NCI-H187 treated with DMSO at 0.1 percent for 48 hours (cell line): Measurements from ENCODE around the gene KRT33A.

Experiments
- DNase-seq: peaks from one replicate; lab custom pipeline; 2025; lab: John Stamatoyannopoulos, UW

Gene KRT33A

GRCh38 chr17:41301916-41302901 is 48.4 kb downstream of the KRT33A start, which contains the start of gene KRTAP29-1:
KRTAP29-1 (minus strand) TSS chr17:41302851; CDS start chr17:41302851, 0 bp downstream.
- DNase-seq: no peak

- DNase-seq: no peak
Observed at GRCh38 chr17:41301204-41301790, 49.3 kb downstream of the KRT33A start.

GRCh38 chr17:41298458-41299135 is 52.0 kb downstream of the KRT33A start:
- no peak for DNase-seq

DNA sequence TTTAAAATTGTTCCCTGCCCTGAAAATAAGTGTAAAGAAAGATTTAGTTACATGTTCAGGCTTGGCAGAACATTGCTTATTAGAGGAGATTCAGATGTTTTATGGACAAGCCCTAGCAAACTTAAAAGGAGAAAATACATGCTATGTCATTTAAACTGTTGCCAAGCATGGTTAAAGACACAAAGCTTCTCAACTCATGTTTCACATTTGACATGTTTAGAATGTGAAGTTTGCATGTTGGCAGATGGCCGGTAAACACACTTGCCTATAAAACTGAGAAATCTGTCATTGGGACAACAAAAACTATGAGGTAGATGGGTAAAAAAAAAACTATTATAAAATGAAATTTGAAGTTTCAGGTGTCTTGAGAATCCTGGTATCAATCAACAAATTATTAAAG is 53.8 kb downstream of the KRT33A start:
- DNase-seq: no peak
